Superior temporal gyrus (tissue), 1 donor: ENCODE measurements around the gene AKAIN1.

ENCODE experiments used
- DNase-seq: peaks from one replicate; pipeline ENCODE4 v3.0.0-alpha.2; 2016; ENCODE audit errors: extremely low spot score

AKAIN1 gene

GRCh38 chr18:5159080-5159479, 38.0 kb downstream of the AKAIN1 start:
- DNase-seq = no peak

GRCh38 chr18:5158587-5158986, 38.5 kb downstream of the AKAIN1 start:
- DNase-seq = no peak

GRCh38 chr18:5158172-5158571, 38.9 kb downstream of the AKAIN1 start:
- DNase-seq = no peak

- no peak for DNase-seq
Measured at GRCh38 chr18:5155907-5156287, 41.2 kb downstream of the AKAIN1 start.

GRCh38 chr18:5155218-5155906, 41.7 kb downstream of the AKAIN1 start:
- no peak for DNase-seq

GRCh38 chr18:5152343-5153020, 44.6 kb downstream of the AKAIN1 start:
- no peak for DNase-seq

GRCh38 chr18:5150894-5151293, 46.2 kb downstream of the AKAIN1 start:
- no peak for DNase-seq

- DNase-seq = no peak
Measured at GRCh38 chr18:5146093-5146492, 51.0 kb downstream of the AKAIN1 start.

GRCh38 chr18:5145168-5145825, 51.8 kb downstream of the AKAIN1 start:
- peak; percentile 19 for DNase-seq

GRCh38 chr18:5144629-5145028, 52.4 kb downstream of the AKAIN1 start:
- DNase-seq = no peak

GRCh38 chr18:5142859-5143258, 54.2 kb downstream of the AKAIN1 start:
- DNase-seq = no peak

GRCh38 chr18:5142131-5142530, 54.9 kb downstream of the AKAIN1 start:
- no peak for DNase-seq

GRCh38 chr18:5137261-5137660, 59.8 kb downstream of the AKAIN1 start:
- DNase-seq = no peak

- no peak for DNase-seq
Measured at GRCh38 chr18:5132987-5133386, 64.1 kb downstream of the AKAIN1 start.

GRCh38 chr18:5122272-5122671, 74.8 kb downstream of the AKAIN1 start:
- no peak for DNase-seq

- no peak for DNase-seq
Measured at GRCh38 chr18:5110266-5110665, 86.8 kb downstream of the AKAIN1 start.

GRCh38 chr18:5107988-5108387, 89.1 kb downstream of the AKAIN1 start:
- DNase-seq = no peak

GRCh38 chr18:5106730-5107129, 90.3 kb downstream of the AKAIN1 start:
- DNase-seq = no peak

- no peak for DNase-seq
Measured at GRCh38 chr18:5104246-5104645, 92.8 kb downstream of the AKAIN1 start.

- no peak for DNase-seq
Measured at GRCh38 chr18:5103693-5104092, 93.4 kb downstream of the AKAIN1 start.

GRCh38 chr18:5103286-5103685, 93.8 kb downstream of the AKAIN1 start:
- peak; percentile 25 for DNase-seq

- DNase-seq = no peak
Measured at GRCh38 chr18:5097116-5097703, 99.8 kb downstream of the AKAIN1 start.

GRCh38 chr18:5095239-5095638, 101.8 kb downstream of the AKAIN1 start:
- no peak for DNase-seq
